ENCODE data around the gene TNFRSF19. TPM values are rescaled to one million over a fixed set of nuclear protein-coding genes. Genes with fewer than 3 reads are reported as not detected.

The TNFRSF19 gene
- total and polyA plus RNA-seq, 2 of the 8 experiments (the other 6 are each of a cell fraction or from before 2014, with no cell fraction given) = 0.50 to 0.95 TPM

- TF ChIP-seq CHD7 (IDR thresholded peaks at IDR 0.05; ENCODE audit: insufficient replicate concordance, low read length) (no peak), BACH1 (IDR thresholded peaks at IDR 0.05; ENCODE audit: low read length) (no peak), CEBPB (IDR thresholded peaks at IDR 0.05; ENCODE audit: low read depth, low read length) (no peak), RAD21 (IDR thresholded peaks at IDR 0.05 in 1 of 2, conservative IDR thresholded peaks at IDR 0.05 in 1 of 2; ENCODE audit: low read depth in 2 of 2, low read length in 2 of 2) (no peak), NANOG (IDR thresholded peaks at IDR 0.05; ENCODE audit: insufficient read depth, low read depth, low read length, poor library complexity, severe bottlenecking) (no peak), CTBP2 (IDR thresholded peaks at IDR 0.05; ENCODE audit: borderline replicate concordance, insufficient read depth, insufficient read length, low read length) (no peak), MAFK (IDR thresholded peaks at IDR 0.05; ENCODE audit: low read depth, low read length) (no peak), RNF2 (IDR thresholded peaks at IDR 0.05; ENCODE audit: borderline replicate concordance, low read depth, low read length, missing control alignments, poor library complexity, severe bottlenecking) (no peak)
These were observed 39.2 kb downstream of the TNFRSF19 start (continued) for GRCh38 chr13:23609414-23609760.
